AG04449 (cell line): Measurements from ENCODE around the gene TMEM178B.
"Not testable (repeated sequence)": the region's sequence is repeated elsewhere in the genome, so short reads cannot be mapped to it uniquely, and the experiment has no call there.

Source experiments
- CTCF ChIA-PET: fragments of 350-600 bp; formaldehyde crosslinking; extraction: SDS; loops from one replicate; lab custom pipeline; 2021; ENCODE audit warnings: antibody characterized with exemption; lab: Yijun Ruan, JAX
- POLR2A ChIA-PET: fragments of 400-600, 350-600 bp; formaldehyde crosslinking; extraction: SDS; loops from one replicate; lab custom pipeline; 2020; ENCODE audit warnings: antibody characterized with exemption, inconsistent platforms; lab: Yijun Ruan, JAX
- DNase-seq: peaks from one replicate; pipeline ENCODE4 v3.0.0-alpha.2; 2010; ENCODE audit warnings: low read depth, low spot score
- H3K4me3 ChIP-seq: 2 replicates; pipeline ENCODE4 v1.5.1; 2011; ENCODE audit warnings: low read depth, mild to moderate bottlenecking, control low read depth, low read length
- CTCF ChIP-seq: IDR thresholded peaks from one replicate; pipeline ENCODE4 v1.5.1; 2011; ENCODE audit warnings: mild to moderate bottlenecking, moderate library complexity, low read length, control low read depth, inconsistent platforms; ENCODE audit not compliant: insufficient read depth; ENCODE audit errors: missing control alignments

The TMEM178B gene

GRCh38 chr7:141073173-141073640 lies 657 bp upstream of the TMEM178B start:
- POLR2A ChIA-PET = no interaction called here
- TF ChIP-seq CTCF = no peak
- CTCF ChIA-PET = no interaction called here
- DNase-seq = no peak
- H3K4me3 ChIP-seq = peak overlapping the region; percentile 27

GRCh38 chr7:141074162-141074991 lies 513 bp downstream of the TMEM178B start:
- POLR2A ChIA-PET = no interaction called here
- H3K4me3 ChIP-seq = peak overlapping the region; percentile 18
- no peak for DNase-seq
- no peak for TF ChIP-seq CTCF
- CTCF ChIA-PET = no interaction called here

- no peak for DNase-seq
- no peak for TF ChIP-seq CTCF
- no peak overlapping the region for H3K4me3 ChIP-seq
- POLR2A ChIA-PET = no interaction called here
- CTCF ChIA-PET = no interaction called here
These were observed 1.1 kb downstream of the TMEM178B start for GRCh38 chr7:141074997-141075396.

- ChIA-PET CTCF (no interaction called here), POLR2A (no interaction called here)
- TF ChIP-seq CTCF = no peak
- no peak for DNase-seq
- H3K4me3 ChIP-seq = no peak overlapping the region
These were observed 2.5 kb downstream of the TMEM178B start for GRCh38 chr7:141076377-141076776.

GRCh38 chr7:141079219-141079618 lies 5.4 kb downstream of the TMEM178B start:
- no peak overlapping the region for H3K4me3 ChIP-seq
- CTCF ChIA-PET = no interaction called here
- no peak for DNase-seq
- no peak for TF ChIP-seq CTCF
- POLR2A ChIA-PET = no interaction called here

- CTCF ChIA-PET, H3K4me3 ChIP-seq, DNase-seq, POLR2A ChIA-PET: not testable (repeated sequence)
These were observed 15.6 kb downstream of the TMEM178B start for GRCh38 chr7:141089490-141089889.
